PC-9 (cell line): ENCODE measurements around the gene F5.

Source experiments
- EZH2 ChIP-seq: fragments of 200-600 bp; sonication (generic); IDR thresholded peaks from 2 replicates; pipeline ENCODE4 v1.8.0; 2017; ENCODE audit warnings: antibody characterized with exemption, low read depth
- TF ChIP-seq, protein P1 (sequence below): fragments of 200-600 bp; sonication (generic); conservative IDR thresholded peaks from 2 replicates; pipeline ENCODE4 v1.6.1; 2017; ENCODE audit warnings: mixed run types, antibody characterized with exemption, mild to moderate bottlenecking, moderate library complexity

DNA sequence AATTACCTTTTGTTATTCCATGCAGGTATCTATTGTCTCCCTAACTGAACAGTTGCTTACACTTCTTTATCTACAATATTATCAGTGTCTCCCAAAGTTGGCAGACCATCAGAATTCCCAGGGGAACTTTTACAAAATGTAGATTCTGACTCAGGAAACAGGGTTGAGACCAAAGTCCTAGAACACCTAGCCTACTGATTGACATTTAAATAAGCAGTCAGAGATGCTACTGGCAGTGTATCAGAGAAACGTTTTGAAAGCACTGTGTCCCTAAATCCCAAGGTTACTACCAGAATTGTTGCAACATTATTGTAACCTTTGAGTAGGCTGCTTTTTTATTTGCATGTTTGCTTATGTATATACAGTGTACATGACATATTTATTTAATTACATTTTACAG is 1.8 kb upstream of the F5 start:
- TF ChIP-seq, protein P1, sequence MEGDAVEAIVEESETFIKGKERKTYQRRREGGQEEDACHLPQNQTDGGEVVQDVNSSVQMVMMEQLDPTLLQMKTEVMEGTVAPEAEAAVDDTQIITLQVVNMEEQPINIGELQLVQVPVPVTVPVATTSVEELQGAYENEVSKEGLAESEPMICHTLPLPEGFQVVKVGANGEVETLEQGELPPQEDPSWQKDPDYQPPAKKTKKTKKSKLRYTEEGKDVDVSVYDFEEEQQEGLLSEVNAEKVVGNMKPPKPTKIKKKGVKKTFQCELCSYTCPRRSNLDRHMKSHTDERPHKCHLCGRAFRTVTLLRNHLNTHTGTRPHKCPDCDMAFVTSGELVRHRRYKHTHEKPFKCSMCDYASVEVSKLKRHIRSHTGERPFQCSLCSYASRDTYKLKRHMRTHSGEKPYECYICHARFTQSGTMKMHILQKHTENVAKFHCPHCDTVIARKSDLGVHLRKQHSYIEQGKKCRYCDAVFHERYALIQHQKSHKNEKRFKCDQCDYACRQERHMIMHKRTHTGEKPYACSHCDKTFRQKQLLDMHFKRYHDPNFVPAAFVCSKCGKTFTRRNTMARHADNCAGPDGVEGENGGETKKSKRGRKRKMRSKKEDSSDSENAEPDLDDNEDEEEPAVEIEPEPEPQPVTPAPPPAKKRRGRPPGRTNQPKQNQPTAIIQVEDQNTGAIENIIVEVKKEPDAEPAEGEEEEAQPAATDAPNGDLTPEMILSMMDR, result no peak
- TF ChIP-seq EZH2, result no peak
